HCT116 (cell line): ENCODE measurements around the gene PDLIM5. TPM values are rescaled to one million over a fixed set of nuclear protein-coding genes. Genes with fewer than 3 reads are reported as not detected.

ENCODE experiments used
- ATAC-seq: fragments of 200-7000 bp; cut with Tn5 transposase; 2 replicates; pipeline ENCODE4 v1.9.1; 2020; ENCODE audit warnings: mild to moderate bottlenecking, moderate library complexity
- BruUV-seq: library from RNA; stranded (reverse); fragments of 400-500 nt; replicated peaks from 2 replicates; lab custom pipeline; 2021; lab: Mats Ljungman, UMichigan
- CTCF ChIA-PET: fragments of 300-600 bp; sonication (Branson Sonifier 250); formaldehyde crosslinking; loops from one replicate; lab custom pipeline; 2021; ENCODE audit warnings: antibody characterized with exemption; lab: Charles Lee
- POLR2A ChIA-PET: fragments of 300-600, 350-600 bp; sonication (Branson Sonifier 250); formaldehyde crosslinking; loops from one replicate; lab custom pipeline; 2021; ENCODE audit warnings: antibody characterized with exemption; lab: Charles Lee
- RAD21 ChIA-PET, 2 experiments: fragments of 300-600 bp; sonication (Branson Sonifier 250); formaldehyde crosslinking; loops; one replicate each; lab custom pipeline; 2023; ENCODE audit warnings: low total read pairs in 2 of 2; ENCODE audit not compliant: uncharacterized antibody in 2 of 2, unreplicated experiment in 2 of 2, low non-redundant PET in 1 of 2; lab: Charles Lee
- DNase-seq: peaks from one replicate; pipeline ENCODE4 v3.0.0-alpha.2; 2010; ENCODE audit warnings: low read depth, low spot score
- H2AFZ ChIP-seq: fragments of 200-600 bp; shearing (Covaris generic), sonication (generic); 2 replicates; pipeline ENCODE4 v1.6.1; 2017; ENCODE audit warnings: low read depth, mixed run types, mixed read lengths, antibody characterized with exemption, low read length; ENCODE audit not compliant: poor library complexity, severe bottlenecking
- H3K27ac ChIP-seq: 2 replicates; pipeline ENCODE4 v1.5.1; 2012; ENCODE audit warnings: low read depth, low read length
- H3K27me3 ChIP-seq: fragments of 200-600 bp; sonication (generic); 2 replicates; pipeline ENCODE4 v1.6.1; 2016; ENCODE audit warnings: mixed run types, low read length, mixed read lengths; ENCODE audit not compliant: insufficient read depth
- H3K36me3 ChIP-seq, 2 experiments: fragments of 200-500 bp in 1 of 2; fragments of 200-600 bp in 1 of 2; sonication (Bioruptor generic) in 1 of 2; sonication (generic) in 1 of 2; 2 replicates each; pipeline versions ENCODE4 v1.5.1 to v1.6.1; 2014 to 2016; ENCODE audit warnings: low read length in 2 of 2, inconsistent platforms in 1 of 2, mixed read lengths in 1 of 2, mixed run types in 1 of 2; ENCODE audit not compliant: insufficient read depth in 2 of 2, control insufficient read depth in 1 of 2
- H3K4me1 ChIP-seq, 2 experiments: fragments of 200-600 bp in 1 of 2; sonication (generic) in 1 of 2; 2 replicates each; pipeline versions ENCODE4 v1.5.1 to v1.6.1; 2012 to 2017; ENCODE audit warnings: low read length in 2 of 2, inconsistent platforms in 1 of 2, mild to moderate bottlenecking in 1 of 2, mixed read lengths in 1 of 2, mixed run types in 1 of 2, moderate library complexity in 1 of 2; ENCODE audit not compliant: insufficient read depth in 2 of 2, control insufficient read depth in 1 of 2
- H3K4me2 ChIP-seq: fragments of 200-600 bp; sonication (generic); 2 replicates; pipeline ENCODE4 v1.6.1; 2017; ENCODE audit warnings: mixed run types, low read length, mixed read lengths
- H3K4me3 ChIP-seq, 2 experiments: fragments of 200-600 bp in 1 of 2; sonication (generic) in 1 of 2; replicated peaks in 1 of 2; 2 replicates each; pipeline ENCODE4 v1.5.1; 2011 to 2016; ENCODE audit warnings: low read length in 2 of 2, control low read depth in 1 of 2, low read depth in 1 of 2, mild to moderate bottlenecking in 1 of 2, mixed read lengths in 1 of 2, mixed run types in 1 of 2
- H3K79me2 ChIP-seq: fragments of 200-600 bp; sonication (generic); 2 replicates; pipeline ENCODE4 v1.6.1; 2017; ENCODE audit warnings: mild to moderate bottlenecking, mixed run types, low read length, moderate library complexity, mixed read lengths; ENCODE audit not compliant: insufficient read depth
- H3K9ac ChIP-seq: fragments of 200-600 bp; sonication (generic); 2 replicates; pipeline ENCODE4 v1.6.1; 2016; ENCODE audit warnings: low read length, mixed read lengths
- H3K9me2 ChIP-seq: fragments of 200-600 bp; sonication (generic), shearing (Covaris generic); 2 replicates; pipeline ENCODE4 v1.6.1; 2017; ENCODE audit warnings: mixed run types, mild to moderate bottlenecking, moderate library complexity; ENCODE audit not compliant: insufficient read depth
- H3K9me3 ChIP-seq, 2 experiments: fragments of 200-500 bp in 1 of 2; fragments of 200-600 bp in 1 of 2; sonication (Bioruptor generic) in 1 of 2; sonication (generic) in 1 of 2; 2 replicates each; pipeline ENCODE4 v1.6.1; 2014 to 2017; ENCODE audit warnings: low read length in 2 of 2, mixed read lengths in 2 of 2, inconsistent platforms in 1 of 2, low read depth in 1 of 2, mild to moderate bottlenecking in 1 of 2, mixed run types in 1 of 2, moderate library complexity in 1 of 2; ENCODE audit not compliant: control insufficient read depth in 1 of 2, insufficient read depth in 1 of 2
- H4K20me1 ChIP-seq: fragments of 200-600 bp; sonication (generic), shearing (Covaris generic); 2 replicates; pipeline ENCODE4 v1.6.1; 2017; ENCODE audit warnings: mixed run types, mild to moderate bottlenecking, moderate library complexity; ENCODE audit not compliant: insufficient read depth
- CEBPB ChIP-seq: IDR thresholded peaks from 2 replicates; pipeline ENCODE4 v1.6.1; 2012; ENCODE audit warnings: low read depth
- EGR1 ChIP-seq: IDR thresholded peaks from 2 replicates; pipeline ENCODE4 v1.6.1; 2012; ENCODE audit warnings: low read depth
- ELF1 ChIP-seq: IDR thresholded peaks from 2 replicates; pipeline ENCODE4 v1.6.1; 2012; ENCODE audit warnings: low read depth, borderline replicate concordance
- FOSL1 ChIP-seq: IDR thresholded peaks from 2 replicates; pipeline ENCODE4 v1.6.1; 2012; ENCODE audit warnings: low read depth
- POLR2AphosphoS5 ChIP-seq: IDR thresholded peaks from 2 replicates; pipeline ENCODE4 v1.6.1; 2011; ENCODE audit warnings: mild to moderate bottlenecking, low read depth, low read length, moderate library complexity
- TCF7L2 ChIP-seq: IDR thresholded peaks from 2 replicates; pipeline ENCODE4 v1.7.0; 2011; ENCODE audit warnings: borderline replicate concordance, inconsistent platforms; ENCODE audit not compliant: insufficient read depth, insufficient read length; ENCODE audit errors: extremely low read depth
- YY1 ChIP-seq: IDR thresholded peaks from 2 replicates; pipeline ENCODE4 v1.6.1; 2011; ENCODE audit warnings: low read length, low read depth, moderate library complexity, mild to moderate bottlenecking; ENCODE audit not compliant: insufficient replicate concordance; ENCODE audit errors: extremely low read depth
- intact Hi-C: fragments of 100-400 bp; cut with micrococcal nuclease; formaldehyde crosslinking; loops from 2 replicates; pipeline ENCODE4 v1.10.0; 2022
- total RNA-seq: library from RNA; stranded (reverse); gene quantifications from one replicate; pipeline ENCODE4 v1.2.1, GENCODE V29; 2021; ENCODE audit not compliant: unreplicated experiment
- TF ChIP-seq, protein P1 (sequence below): IDR thresholded peaks from 2 replicates; pipeline ENCODE4 v1.6.1; 2012; ENCODE audit warnings: low read depth
- TF ChIP-seq, protein P2 (sequence below), 3 experiments: fragments of 200-600 bp in 1 of 3; sonication (generic) in 1 of 3; IDR thresholded peaks in 2 of 3; conservative IDR thresholded peaks in 1 of 3; 2 replicates each; pipeline ENCODE4 v1.5.1; 2012 to 2017; ENCODE audit warnings: low read depth in 2 of 3, low read length in 2 of 3, antibody characterized with exemption in 1 of 3, borderline replicate concordance in 1 of 3, control low read depth in 1 of 3, mild to moderate bottlenecking in 1 of 3, mixed read lengths in 1 of 3, mixed run types in 1 of 3, moderate library complexity in 1 of 3; ENCODE audit not compliant: insufficient read depth in 1 of 3
- TF ChIP-seq, protein P3 (sequence below): IDR thresholded peaks from 2 replicates; pipeline ENCODE4 v1.6.1; 2011; ENCODE audit warnings: mild to moderate bottlenecking, low read length, moderate library complexity; ENCODE audit not compliant: insufficient replicate concordance; ENCODE audit errors: extremely low read depth

PDLIM5 gene
- total RNA-seq, 1 experiment from 2014 or later: 130 TPM

- TF ChIP-seq FOSL1 (no peak), CEBPB (no peak)
- TF ChIP-seq, protein P1, sequence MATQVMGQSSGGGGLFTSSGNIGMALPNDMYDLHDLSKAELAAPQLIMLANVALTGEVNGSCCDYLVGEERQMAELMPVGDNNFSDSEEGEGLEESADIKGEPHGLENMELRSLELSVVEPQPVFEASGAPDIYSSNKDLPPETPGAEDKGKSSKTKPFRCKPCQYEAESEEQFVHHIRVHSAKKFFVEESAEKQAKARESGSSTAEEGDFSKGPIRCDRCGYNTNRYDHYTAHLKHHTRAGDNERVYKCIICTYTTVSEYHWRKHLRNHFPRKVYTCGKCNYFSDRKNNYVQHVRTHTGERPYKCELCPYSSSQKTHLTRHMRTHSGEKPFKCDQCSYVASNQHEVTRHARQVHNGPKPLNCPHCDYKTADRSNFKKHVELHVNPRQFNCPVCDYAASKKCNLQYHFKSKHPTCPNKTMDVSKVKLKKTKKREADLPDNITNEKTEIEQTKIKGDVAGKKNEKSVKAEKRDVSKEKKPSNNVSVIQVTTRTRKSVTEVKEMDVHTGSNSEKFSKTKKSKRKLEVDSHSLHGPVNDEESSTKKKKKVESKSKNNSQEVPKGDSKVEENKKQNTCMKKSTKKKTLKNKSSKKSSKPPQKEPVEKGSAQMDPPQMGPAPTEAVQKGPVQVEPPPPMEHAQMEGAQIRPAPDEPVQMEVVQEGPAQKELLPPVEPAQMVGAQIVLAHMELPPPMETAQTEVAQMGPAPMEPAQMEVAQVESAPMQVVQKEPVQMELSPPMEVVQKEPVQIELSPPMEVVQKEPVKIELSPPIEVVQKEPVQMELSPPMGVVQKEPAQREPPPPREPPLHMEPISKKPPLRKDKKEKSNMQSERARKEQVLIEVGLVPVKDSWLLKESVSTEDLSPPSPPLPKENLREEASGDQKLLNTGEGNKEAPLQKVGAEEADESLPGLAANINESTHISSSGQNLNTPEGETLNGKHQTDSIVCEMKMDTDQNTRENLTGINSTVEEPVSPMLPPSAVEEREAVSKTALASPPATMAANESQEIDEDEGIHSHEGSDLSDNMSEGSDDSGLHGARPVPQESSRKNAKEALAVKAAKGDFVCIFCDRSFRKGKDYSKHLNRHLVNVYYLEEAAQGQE: no peak
Observed at GRCh38 chr4:94411296-94411695, 40.4 kb upstream of the PDLIM5 start (continued).

GRCh38 chr4:94412019-94412657 is 39.6 kb upstream of the PDLIM5 start:
- POLR2A ChIA-PET: no interaction called here
- TF ChIP-seq POLR2AphosphoS5: no peak
- TF ChIP-seq, protein P2, sequence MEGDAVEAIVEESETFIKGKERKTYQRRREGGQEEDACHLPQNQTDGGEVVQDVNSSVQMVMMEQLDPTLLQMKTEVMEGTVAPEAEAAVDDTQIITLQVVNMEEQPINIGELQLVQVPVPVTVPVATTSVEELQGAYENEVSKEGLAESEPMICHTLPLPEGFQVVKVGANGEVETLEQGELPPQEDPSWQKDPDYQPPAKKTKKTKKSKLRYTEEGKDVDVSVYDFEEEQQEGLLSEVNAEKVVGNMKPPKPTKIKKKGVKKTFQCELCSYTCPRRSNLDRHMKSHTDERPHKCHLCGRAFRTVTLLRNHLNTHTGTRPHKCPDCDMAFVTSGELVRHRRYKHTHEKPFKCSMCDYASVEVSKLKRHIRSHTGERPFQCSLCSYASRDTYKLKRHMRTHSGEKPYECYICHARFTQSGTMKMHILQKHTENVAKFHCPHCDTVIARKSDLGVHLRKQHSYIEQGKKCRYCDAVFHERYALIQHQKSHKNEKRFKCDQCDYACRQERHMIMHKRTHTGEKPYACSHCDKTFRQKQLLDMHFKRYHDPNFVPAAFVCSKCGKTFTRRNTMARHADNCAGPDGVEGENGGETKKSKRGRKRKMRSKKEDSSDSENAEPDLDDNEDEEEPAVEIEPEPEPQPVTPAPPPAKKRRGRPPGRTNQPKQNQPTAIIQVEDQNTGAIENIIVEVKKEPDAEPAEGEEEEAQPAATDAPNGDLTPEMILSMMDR (IDR thresholded peaks at IDR 0.05 in 2 of 3, conservative IDR thresholded peaks at IDR 0.05 in 1 of 3; ENCODE audit: borderline replicate concordance in 1 of 3, insufficient read depth in 1 of 3, low read depth in 2 of 3, low read length in 2 of 3): no peak
- TF ChIP-seq TCF7L2: no peak
- TF ChIP-seq, protein P3, sequence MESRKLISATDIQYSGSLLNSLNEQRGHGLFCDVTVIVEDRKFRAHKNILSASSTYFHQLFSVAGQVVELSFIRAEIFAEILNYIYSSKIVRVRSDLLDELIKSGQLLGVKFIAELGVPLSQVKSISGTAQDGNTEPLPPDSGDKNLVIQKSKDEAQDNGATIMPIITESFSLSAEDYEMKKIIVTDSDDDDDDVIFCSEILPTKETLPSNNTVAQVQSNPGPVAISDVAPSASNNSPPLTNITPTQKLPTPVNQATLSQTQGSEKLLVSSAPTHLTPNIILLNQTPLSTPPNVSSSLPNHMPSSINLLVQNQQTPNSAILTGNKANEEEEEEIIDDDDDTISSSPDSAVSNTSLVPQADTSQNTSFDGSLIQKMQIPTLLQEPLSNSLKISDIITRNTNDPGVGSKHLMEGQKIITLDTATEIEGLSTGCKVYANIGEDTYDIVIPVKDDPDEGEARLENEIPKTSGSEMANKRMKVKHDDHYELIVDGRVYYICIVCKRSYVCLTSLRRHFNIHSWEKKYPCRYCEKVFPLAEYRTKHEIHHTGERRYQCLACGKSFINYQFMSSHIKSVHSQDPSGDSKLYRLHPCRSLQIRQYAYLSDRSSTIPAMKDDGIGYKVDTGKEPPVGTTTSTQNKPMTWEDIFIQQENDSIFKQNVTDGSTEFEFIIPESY: no peak
- no peak for TF ChIP-seq YY1
- no peak for TF ChIP-seq ELF1
- no peak for TF ChIP-seq FOSL1
- TF ChIP-seq EGR1: no peak

More at GRCh38 chr4:94412019-94412657, 39.6 kb upstream of the PDLIM5 start:
- Histone ChIP-seq H3K9me3 (no peaks in the 10 kb centered on the region), H2AFZ (peak overlapping the region; percentile 97), H3K79me2 (no peaks in the 10 kb centered on the region), H3K27ac (peak overlapping the region; percentile 79), H3K27me3 (no peaks in the 10 kb centered on the region), H4K20me1 (no peaks in the 10 kb centered on the region), H3K4me1 (peaks cover 41 to 46% of the 10 kb centered on the region in 2 experiments), H3K9me2 (no peaks in the 10 kb centered on the region), H3K36me3 (no peaks in the 10 kb centered on the region), H3K9ac (peak overlapping the region; percentile 18), H3K4me3 (peak overlapping the region; percentile 10 to 44), H3K4me2 (peak overlapping the region; percentile 71)
- DNase-seq (no peak), ATAC-seq (peak; percentile 41)
- no TSS peak for BruUV-seq
- CTCF ChIA-PET: no interaction called here
- RAD21 ChIA-PET: no interaction called here
- intact Hi-C loops: no loop called here
